Measurements from ENCODE around the gene NFAT5.

DNA sequence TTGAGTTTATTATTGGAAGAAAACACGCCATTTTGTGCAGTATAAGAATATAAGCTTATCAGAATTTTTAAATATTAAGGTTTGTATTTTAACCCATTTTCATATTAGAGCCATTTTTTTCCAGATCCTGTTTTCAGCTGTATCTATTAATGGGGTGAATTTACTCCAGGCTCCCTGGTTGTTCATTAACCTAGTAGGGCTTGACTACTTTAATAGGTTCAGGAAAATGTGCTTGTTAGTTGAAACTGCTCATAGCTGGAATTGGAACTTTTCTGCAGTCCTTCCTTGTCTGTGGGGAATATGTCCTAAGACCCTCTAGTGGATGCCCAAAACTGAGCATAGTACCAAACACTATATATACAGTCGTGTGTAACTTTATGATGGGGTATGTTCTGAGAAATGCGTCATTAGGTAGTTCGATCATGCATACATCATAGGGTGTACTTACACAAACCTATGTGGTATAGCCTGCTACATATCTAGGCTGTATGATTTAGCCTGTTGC, 28.0 kb downstream of the NFAT5 start:
- TF ChIP-seq CTCF (IDR thresholded peaks at IDR 0.05) (no peak), ZFX (IDR thresholded peaks at IDR 0.05; ENCODE audit: borderline replicate concordance) (no peak)

Measured in 22Rv1 (cell line).